Measurements from ENCODE around the gene LYPD6B. TPM values are rescaled to one million over a fixed set of nuclear protein-coding genes. Genes with fewer than 3 reads are reported as not detected.

Gene LYPD6B
- total and polyA plus RNA-seq, 2 donors from 2014 or later, result 9.4 to 17.6 TPM

- no peaks in the 10 kb centered on the region for H3K4me1 ChIP-seq (ENCODE audit: control insufficient read depth in 2 of 3, insufficient read depth in 2 of 3, low read depth in 1 of 3, low read length in 3 of 3)
- no peaks in the 10 kb centered on the region for H3K9me3 ChIP-seq (ENCODE audit: control insufficient read depth in 2 of 3, insufficient read depth in 1 of 3, low read length in 3 of 3)
- H3K4me3 ChIP-seq (ENCODE audit: low read length in 3 of 3), result no peak overlapping the region
- DNase-seq (no peak), FAIRE-seq (no peak)
- intact Hi-C loops (cut with DNase I), result no loop called here
- H3K27me3 ChIP-seq (ENCODE audit: control insufficient read depth, insufficient read depth, low read length), result no peaks in the 10 kb centered on the region
- peak; percentile 15 for TF ChIP-seq CTCF (IDR thresholded peaks at IDR 0.05; ENCODE audit: borderline replicate concordance, extremely low read depth, insufficient read depth)
- H3K36me3 ChIP-seq (ENCODE audit: control insufficient read depth in 2 of 3, insufficient read depth in 3 of 3, low read length in 3 of 3), result no peaks in the 10 kb centered on the region
- H3K27ac ChIP-seq (ENCODE audit: low read depth in 2 of 2, low read length in 2 of 2), result no peak overlapping the region
- no peak overlapping the region for H3K9ac ChIP-seq (ENCODE audit: low read length in 3 of 3)
Measured at GRCh38 chr2:149040451-149040850, 2.0 kb downstream of the LYPD6B start.

GRCh38 chr2:149041482-149041881 is 3.0 kb downstream of the LYPD6B start:
- Histone ChIP-seq H3K9me3 (ENCODE audit: control insufficient read depth in 2 of 3, insufficient read depth in 1 of 3, low read length in 3 of 3) (no peaks in the 10 kb centered on the region), H3K4me1 (ENCODE audit: control insufficient read depth in 2 of 3, insufficient read depth in 2 of 3, low read depth in 1 of 3, low read length in 3 of 3) (no peaks in the 10 kb centered on the region), H3K9ac (ENCODE audit: low read length in 3 of 3) (no peak overlapping the region), H3K4me3 (ENCODE audit: low read length in 3 of 3) (no peak overlapping the region), H3K27ac (ENCODE audit: low read depth in 2 of 2, low read length in 2 of 2) (no peak overlapping the region), H3K27me3 (ENCODE audit: control insufficient read depth, insufficient read depth, low read length) (no peaks in the 10 kb centered on the region), H3K36me3 (ENCODE audit: control insufficient read depth in 2 of 3, insufficient read depth in 3 of 3, low read length in 3 of 3) (no peaks in the 10 kb centered on the region)
- intact Hi-C loops (cut with DNase I), result no loop called here
- FAIRE-seq, result no peak
- no peak for TF ChIP-seq CTCF (IDR thresholded peaks at IDR 0.05; ENCODE audit: borderline replicate concordance, extremely low read depth, insufficient read depth)
- DNase-seq, result no peak

GRCh38 chr2:149042881-149043280 is 4.4 kb downstream of the LYPD6B start:
- DNase-seq (no peak), FAIRE-seq (no peak)
- no peaks in the 10 kb centered on the region for H3K27me3 ChIP-seq (ENCODE audit: control insufficient read depth, insufficient read depth, low read length)
- no peak overlapping the region for H3K9ac ChIP-seq (ENCODE audit: low read length in 3 of 3)
- H3K4me1 ChIP-seq (ENCODE audit: control insufficient read depth in 2 of 3, insufficient read depth in 2 of 3, low read depth in 1 of 3, low read length in 3 of 3), result no peaks in the 10 kb centered on the region
- no peak overlapping the region for H3K27ac ChIP-seq (ENCODE audit: low read depth in 2 of 2, low read length in 2 of 2)
- intact Hi-C loops (cut with DNase I), result no loop called here
- H3K36me3 ChIP-seq (ENCODE audit: control insufficient read depth in 2 of 3, insufficient read depth in 3 of 3, low read length in 3 of 3), result no peaks in the 10 kb centered on the region
- peaks cover 0 to 7% (median 0%) of the 10 kb centered on the region in 3 donors for H3K9me3 ChIP-seq (ENCODE audit: control insufficient read depth in 2 of 3, insufficient read depth in 1 of 3, low read length in 3 of 3)
- H3K4me3 ChIP-seq (ENCODE audit: low read length in 3 of 3), result no peak overlapping the region
- no peak for TF ChIP-seq CTCF (IDR thresholded peaks at IDR 0.05; ENCODE audit: borderline replicate concordance, extremely low read depth, insufficient read depth)

GRCh38 chr2:149044500-149044899 is 6.0 kb downstream of the LYPD6B start:
- Histone ChIP-seq H3K36me3 (ENCODE audit: control insufficient read depth in 2 of 3, insufficient read depth in 3 of 3, low read length in 3 of 3) (no peaks in the 10 kb centered on the region), H3K4me3 (ENCODE audit: low read length in 3 of 3) (no peak overlapping the region), H3K27me3 (ENCODE audit: control insufficient read depth, insufficient read depth, low read length) (no peaks in the 10 kb centered on the region), H3K9me3 (ENCODE audit: control insufficient read depth in 2 of 3, insufficient read depth in 1 of 3, low read length in 3 of 3) (peaks cover 0 to 7% (median 0%) of the 10 kb centered on the region in 3 donors), H3K4me1 (ENCODE audit: control insufficient read depth in 2 of 3, insufficient read depth in 2 of 3, low read depth in 1 of 3, low read length in 3 of 3) (no peaks in the 10 kb centered on the region), H3K9ac (ENCODE audit: low read length in 3 of 3) (no peak overlapping the region), H3K27ac (ENCODE audit: low read depth in 2 of 2, low read length in 2 of 2) (no peak overlapping the region)
- DNase-seq, result no peak
- intact Hi-C loops (cut with DNase I), result no loop called here
- TF ChIP-seq CTCF (IDR thresholded peaks at IDR 0.05; ENCODE audit: borderline replicate concordance, extremely low read depth, insufficient read depth), result no peak
- no peak for FAIRE-seq

Data from kidney (tissue), 14 donors.